NCI-H2227 (cell line): ENCODE data around the gene SLC7A8.

ENCODE experiments used
- DNase-seq: peaks from one replicate; lab custom pipeline; 2025; ENCODE audit not compliant: unreplicated experiment; lab: John Stamatoyannopoulos, UW

The SLC7A8 gene

DNA sequence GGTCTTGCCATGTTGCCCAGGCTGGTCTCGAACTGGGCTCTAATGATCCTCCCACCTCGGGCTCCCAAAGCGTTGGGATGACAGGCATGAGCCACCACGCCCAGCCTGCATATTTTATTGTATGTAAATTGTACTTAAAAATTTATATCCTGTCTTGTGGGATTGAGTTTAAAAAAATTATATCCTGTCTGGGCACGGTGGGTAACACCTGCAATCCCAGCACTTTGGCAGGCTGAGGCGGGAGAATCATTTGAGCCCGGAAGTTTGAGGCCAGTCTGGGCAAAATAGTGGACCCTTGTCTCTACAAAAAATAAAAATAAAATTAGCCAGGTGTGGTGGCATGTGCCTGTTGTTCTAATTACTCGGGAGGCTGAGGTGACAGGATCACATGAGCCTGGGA lies 50.5 kb downstream of the SLC7A8 start:
- DNase-seq, result no peak

DNA sequence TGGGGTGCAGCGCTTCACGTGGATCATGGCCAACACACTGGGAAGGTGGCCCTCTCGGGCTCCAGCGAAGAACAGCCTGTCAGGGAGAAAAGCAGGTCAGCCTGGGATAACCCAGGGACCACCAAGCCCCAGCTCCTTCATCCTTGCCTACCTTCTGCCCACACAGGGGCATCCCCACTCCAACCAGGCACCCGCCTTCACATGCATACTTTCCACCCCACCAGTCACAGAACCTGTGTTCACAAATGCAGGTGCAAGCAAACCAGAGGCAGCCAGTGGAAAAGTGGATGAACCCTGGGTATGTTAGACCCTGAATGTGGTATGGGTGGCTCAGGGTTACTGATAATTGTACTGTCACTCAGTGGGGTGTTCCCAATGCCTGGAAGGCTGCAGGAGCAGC lies 52.0 kb downstream of the SLC7A8 start:
- no peak for DNase-seq

DNA sequence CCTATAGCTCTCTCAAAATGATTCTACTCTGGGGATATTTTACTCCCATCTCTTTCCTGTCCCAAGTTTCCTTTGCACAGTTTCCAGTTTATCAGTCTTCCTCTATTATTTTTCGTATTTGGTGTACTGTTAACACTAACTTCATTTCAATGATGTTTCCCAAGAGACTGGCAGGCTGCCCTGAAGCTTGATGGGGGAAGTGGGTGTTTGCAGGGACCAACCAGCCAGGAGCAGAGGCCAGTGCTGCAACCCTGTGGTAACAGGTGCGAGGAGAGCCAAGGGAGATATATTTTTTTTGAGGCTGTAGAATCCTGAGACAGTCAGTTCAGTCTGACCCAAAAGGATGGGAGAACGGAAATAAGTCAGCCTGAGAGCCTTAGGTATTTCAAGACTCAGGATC lies 52.6 kb downstream of the SLC7A8 start:
- no peak for DNase-seq

DNA sequence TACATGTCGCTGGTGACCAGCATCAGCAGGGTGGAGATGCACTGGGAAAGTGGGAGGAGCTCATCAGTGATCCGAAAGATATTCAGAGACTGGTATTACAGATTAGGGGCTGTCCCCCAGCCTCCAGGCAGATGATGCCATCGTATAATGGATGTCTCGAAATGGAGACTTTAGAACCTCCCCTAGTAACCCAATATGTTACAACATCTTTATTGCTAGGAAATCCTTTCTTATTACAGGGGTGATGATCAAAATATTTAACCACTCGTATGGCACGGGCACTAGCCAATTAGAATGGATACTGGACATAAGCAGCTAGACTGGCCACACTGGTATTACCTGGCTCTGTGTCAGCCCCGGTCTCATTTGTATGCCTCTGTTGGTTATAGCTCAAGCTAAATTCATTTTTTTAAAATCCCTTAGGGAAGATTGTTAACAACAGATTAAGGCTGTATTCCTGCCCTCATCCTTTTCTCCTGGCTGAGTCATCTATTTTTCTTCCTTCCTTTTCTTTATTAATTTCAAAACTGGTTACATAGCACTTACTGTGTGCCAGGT lies 53.6 kb downstream of the SLC7A8 start:
- DNase-seq, result no peak

DNA sequence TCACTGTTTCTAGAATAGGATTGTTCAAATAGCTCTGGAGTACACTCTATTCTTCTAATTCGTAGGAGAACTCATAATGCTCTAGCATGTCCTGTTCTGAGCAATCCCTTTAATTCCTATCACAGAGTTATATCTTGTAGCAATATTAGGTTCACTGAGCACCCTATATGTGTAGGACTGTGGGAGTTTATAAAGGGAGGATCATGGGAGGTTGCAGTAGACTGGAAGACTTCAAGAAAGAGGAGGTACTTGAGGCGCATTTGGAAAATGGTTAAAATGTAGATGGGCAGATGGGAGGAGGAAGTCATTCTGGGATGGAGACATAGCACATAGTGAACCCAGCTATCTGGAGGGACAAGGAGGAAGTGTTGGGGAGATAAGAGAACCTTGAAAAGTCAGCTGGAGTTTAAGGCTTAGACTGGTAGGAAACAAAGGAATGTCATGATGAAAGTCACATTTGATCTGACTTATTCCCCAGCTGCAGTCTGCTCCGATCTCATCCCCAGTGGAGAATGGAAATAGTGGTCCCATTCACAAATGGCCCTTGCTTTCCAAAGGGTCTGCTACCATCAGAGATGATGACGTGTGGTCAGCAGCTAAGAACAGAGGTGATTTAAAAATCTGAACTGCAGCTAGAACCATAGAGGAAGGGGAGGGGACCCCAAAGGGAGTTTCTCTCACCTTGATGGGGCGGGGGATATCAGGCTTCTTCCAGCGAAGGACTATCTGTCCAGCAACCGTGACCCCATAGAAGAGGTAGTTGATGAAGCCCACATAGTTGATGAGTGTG lies 54.3 kb downstream of the SLC7A8 start:
- DNase-seq, result no peak

DNA sequence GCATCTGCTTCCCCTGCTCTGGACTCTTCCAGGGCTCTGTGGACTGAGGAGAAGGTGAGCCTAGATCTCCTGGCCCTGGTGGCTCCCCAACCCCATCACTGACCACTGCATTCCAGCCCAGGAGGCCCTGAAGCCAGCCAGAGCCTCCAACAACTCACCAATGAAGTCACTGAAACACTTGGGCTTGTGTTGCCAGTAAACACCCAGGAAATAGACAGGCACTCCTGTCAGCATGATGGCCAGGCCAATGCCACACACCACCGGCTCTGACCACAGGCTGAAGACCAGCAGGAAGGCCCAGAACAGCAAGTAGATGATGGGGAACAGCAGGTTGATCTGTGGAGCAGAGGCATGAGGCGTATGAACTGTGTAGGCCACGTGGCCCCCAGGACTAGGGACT lies 55.6 kb downstream of the SLC7A8 start:
- DNase-seq, result no peak

DNA sequence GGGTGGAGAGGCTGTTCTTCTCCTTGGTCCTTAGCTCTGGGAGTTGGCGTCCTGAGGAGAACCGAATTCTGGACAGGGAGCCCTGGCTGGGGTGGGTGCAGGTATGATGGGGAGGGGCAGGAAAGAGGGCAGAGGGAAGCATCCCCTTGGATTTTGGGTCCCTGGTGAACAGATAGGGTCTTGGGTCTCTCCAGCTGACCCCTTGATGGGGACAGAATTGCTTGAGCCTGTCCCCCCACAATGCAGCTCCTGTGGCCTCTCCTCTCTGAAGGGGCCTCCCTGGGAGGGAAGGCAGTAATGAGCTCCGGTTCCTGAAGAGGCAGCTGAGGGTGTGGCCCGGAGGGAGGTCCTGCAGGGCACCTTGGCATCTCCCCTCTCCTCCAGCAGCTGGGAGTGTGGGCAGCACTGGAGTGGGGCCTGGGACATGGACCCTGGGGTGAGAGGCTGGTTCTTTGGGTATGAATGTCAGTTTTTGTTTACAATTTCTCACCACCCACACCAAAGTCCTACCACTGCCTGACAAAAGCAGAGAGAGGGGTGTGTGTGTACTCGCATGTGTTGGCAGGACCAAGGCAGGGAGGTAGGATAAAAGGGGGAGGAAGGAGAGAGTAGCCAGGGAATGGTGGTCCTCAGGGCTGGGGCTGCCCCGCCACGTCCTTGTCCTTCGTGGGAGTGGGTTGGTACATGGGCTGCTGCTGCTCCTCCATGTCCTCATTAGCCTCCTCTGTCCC lies 56.7 kb downstream of the SLC7A8 start:
- no peak for DNase-seq

DNA sequence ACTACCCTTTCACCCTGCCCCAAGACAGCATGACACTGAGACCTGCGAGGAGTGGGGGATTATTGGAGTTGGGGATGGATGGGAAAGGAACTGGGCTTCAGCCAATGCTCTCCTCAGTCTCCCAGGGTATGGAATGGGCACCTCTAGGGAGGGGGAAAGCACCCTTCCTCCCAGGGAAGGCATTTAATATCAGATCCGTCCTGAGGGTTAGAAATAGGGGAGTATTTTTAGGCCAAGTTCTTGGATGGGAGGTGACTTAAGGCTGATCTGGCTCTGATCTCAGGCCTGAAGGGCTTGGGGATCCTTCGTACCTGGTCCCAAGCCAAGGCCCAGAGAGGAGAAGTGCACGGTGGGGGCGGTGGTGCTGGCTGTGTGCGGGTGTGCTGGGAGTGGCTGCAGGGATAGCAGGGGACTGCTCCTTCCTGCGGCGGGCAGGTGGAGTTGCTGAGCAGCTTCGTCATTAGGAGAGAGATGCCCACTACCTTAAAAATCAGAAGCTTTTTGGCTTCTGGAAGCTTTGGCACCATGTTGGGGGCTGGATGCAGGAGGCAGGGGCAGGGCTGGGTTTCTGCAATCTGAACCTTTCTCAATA lies 57.4 kb downstream of the SLC7A8 start:
- no peak for DNase-seq

DNA sequence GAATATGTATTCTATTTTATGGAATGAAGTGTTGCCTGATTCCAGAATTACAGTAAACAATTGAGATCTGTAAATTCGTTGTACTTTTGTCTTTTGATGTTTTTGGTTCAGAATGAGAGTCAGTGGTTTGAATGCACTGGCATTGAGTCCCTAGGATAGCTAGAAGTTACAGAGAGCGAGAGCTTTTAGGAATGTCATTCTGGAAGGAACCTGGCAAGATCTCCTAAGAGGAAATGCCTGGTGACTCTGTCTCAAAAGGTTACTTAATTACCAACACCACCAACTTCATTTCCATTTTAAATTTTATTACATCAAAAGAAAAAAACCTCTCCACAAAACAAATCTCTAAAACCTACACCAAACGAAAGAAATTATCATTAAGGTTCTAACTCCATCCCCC lies 58.4 kb downstream of the SLC7A8 start:
- DNase-seq, result no peak

DNA sequence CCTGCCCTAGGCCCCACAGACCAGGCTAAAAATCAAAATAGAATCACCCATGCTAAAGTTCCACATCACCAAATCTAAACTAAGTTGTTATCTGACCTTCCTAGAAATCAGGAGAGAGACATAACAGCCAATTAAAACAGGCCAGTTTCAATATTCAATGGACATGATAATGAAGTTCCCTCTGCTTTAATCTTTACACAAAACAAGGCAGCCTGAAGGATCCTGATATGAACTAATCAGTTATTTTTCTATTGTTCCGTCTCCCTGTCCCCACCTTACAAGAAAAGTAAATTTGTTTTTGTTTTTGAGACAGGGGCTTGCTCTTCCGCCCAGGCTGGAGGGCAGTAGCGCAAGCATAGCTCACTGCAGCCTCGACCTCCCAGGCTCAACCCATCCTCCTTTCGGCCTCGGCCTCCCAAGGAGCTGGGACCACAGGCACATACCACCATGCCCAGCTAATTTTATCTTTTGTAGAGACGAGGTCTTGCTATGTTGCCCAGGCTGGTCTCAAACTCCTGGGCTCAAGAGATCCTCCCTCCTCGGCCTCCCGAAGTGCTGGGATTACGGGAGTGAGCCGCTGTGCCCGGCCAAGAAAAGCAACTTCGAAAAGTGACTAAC lies 59.0 kb downstream of the SLC7A8 start:
- DNase-seq, result no peak

DNA sequence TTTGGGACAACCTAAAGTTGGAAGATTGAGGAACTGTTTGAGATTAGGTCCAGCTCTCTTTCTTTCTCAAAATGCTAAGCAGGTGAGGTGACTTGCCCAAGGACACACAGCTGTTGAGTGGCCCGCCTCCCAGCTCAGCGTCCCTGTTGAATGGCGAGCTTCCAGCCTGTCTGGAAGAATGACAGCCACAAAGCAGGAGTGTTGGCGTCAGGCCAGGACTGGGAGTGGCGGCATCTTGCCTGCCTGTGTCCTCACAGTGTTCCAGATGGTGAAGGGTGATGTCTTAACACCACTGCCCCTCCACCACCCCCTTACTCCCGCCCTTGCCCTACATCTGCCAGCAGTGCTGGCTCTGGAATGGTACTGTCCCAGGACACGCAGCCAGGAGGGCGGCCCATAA lies 60.0 kb downstream of the SLC7A8 start:
- DNase-seq, result peak; percentile 72

DNA sequence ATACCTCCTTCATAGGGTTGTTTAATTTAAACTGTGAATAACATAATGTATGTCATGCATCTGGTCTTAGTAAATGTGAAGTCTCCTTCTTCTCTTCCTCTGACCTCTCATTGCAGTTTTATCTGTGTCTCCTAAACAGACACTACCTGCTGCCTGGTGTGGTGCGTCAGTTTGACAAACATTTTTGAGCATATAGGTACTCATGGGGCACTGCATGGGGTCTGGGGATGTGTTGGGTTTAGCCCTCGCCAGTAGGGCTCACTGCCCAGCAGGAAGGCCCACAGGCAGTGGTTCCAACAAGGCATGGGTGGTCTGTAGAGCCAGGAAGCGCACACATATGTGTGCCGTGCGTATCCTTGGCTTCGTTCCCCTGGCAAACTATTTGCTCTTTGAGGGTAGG lies 61.4 kb downstream of the SLC7A8 start:
- no peak for DNase-seq

DNA sequence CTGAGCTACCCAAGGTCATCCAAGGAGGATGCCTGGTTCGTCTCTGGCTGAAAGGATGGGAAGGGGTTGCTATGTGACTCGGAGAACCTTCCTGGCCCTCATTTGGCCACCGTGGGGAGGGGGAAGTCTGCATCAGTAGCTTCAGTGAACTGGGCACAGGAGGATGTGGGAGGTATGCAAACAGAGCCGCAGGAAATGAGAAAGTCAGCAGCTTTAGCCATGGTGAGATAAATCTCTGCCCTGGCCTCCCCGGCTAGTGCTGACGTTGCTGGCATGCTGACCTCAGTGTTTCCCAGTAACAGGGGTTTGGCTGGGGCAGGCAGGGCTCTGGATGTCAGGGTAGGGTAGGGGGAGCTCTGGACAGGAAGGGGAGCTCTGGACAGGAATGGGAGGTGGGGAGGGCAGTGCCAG lies 62.1 kb downstream of the SLC7A8 start:
- no peak for DNase-seq

DNA sequence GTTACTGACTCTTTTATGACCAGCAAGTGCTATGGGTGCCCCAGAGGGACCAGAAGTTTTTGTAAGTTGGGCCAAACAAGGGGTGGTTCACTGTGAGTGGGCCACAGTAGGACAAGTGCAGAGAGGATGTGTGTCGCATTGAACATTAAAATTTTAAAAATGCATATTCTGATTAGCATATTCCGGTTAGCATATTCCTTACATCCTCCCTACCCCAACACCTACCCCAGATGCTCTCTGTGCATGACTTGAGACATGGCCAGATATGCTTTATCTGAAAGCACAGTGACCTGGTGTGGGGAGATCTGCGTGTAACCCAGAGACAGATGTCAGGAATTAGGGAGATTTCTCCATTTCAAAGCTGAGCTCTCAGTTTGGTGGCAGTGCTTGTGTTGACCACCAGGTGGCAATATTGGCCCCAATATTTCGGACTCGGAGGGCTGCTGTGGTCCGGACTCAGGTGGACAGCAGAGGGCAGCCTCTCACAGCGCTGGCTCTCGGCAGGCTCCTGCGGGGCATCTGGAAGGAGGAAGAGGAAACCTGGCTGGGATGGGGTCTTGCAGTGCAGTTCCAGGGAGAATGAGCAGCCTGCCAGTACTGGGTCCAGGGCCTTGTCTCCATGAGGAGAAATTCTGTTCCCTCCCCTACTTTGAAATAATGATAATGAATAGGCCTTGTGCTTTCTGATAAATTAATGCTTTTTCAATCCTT lies 62.8 kb downstream of the SLC7A8 start:
- peak; percentile 92 for DNase-seq

DNA sequence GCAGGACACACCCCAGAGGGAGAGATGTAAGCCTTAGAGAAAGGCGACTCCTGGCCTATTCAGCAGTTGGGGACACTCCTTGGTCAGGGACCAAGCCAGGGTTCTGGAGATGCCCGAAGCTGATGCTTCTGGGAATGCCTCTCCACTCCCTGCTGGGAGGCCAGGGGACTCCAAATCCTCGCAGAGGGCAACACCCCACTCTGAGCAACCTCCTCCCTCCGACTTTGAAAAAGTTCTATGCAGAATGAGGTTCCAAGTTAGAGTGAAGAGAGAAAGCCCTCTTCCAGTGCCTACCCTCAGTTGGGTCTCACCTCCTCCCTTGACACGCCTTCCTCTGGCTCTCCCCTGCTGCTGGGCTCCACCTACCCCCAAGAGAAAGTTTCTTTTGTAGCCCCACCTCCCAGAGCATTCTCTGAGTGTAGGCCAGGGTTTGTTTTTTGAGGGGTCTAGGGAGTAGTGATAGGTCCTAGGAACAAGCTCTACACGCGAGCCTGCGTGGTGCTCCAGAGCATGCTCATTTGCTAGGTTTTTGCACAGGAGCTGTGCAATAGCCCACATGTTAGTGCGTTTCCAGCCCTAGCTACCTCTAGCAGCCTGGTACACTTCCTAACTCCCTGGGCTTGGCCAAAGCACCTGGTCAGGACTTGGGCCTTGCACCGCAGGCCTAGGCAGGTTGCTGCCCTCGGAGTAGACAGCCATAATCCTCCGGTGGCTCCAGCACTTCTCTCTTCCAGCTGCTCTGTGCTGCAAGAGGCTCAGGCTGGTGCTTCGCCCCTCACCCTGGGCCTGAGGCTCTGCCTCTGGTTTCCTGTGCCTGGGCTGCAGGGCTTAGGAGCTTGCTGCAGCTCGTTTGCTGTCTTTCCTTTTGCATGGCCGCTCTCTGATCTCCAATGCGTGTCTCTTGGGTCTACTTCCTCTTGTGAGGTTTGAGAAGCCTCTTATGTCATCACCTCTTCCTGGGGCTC lies 63.8 kb downstream of the SLC7A8 start:
- DNase-seq, result no peak

DNA sequence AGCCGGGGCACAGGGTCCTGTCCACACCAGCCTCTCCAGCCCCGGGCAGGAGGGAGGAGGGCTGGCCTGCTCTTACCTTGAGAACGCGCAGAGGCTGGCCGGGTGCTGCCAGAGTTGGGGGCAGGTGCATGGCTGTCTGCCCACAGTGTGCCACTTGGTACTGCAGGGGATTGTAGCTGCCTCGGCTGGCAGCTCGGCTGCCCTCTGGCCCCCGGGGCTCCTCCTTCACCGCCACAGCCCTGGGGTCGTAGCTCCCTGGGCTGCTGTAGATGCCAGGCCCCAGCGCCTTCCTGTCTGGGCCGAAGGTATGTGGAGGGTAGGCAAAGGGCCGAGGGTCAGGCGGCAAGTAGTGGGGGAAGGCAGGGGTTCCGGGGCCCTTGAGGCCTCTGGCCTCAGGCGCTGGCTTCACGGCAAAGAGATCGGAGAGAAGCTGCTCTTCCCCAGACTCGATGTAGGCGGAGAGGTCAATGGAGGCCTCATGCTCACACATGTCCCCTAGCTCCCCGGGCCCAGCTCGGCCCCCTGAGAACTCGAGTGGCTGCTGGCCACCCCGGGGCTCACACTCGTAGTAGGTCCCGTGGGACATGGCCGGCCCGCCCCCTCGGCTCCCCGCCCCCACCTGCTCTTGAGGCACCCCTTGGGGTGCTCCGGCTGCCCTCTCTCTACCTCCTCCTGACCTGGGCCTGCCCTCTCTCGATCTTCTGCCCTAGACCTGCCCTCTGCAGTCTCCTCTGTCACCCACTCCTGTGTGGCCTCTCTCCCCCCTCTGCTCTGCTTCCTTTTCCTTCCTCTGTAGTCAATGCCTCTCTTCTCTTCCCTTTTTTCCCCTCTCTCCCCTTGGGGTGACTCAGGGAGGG lies 64.7 kb downstream of the SLC7A8 start, which contains the start of gene CEBPE:
TSS of gene CEBPE (minus strand) at position 750 of the 857 bp plus-strand sequence. CDS start at position 586, 164 bp downstream.
- DNase-seq, result no peak

DNA sequence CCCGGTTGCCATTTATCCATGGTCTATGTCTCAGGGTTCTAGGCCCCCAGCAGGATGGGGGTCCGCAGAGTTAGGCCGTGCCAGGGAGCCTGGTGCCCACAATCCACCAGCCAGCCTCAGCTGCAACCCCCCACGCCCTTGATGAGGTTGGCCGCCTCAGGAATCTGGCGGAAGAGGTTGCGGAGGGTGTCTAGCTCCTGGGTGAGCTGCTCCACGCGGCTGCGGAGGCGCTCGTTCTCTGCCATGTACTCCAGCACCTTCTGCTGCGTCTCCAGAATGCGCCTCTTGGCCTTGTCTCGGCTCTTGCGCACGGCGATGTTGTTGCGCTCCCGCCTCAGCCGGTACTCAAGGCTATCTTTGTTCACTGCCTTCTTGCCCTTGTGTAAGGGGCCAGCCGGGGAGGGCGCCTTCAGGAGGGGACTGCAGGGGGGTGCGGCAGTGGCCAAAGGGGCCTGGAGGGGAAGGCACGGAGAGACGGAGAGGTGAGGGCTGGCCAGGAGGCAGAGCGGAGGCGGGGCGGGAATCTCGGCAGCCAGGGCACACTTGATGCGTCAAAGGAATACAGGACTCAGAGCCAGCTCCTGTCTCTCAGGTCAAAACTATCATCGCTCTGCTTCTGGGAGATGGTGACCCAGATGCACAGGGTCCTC lies 66.0 kb downstream of the SLC7A8 start:
- no peak for DNase-seq

DNA sequence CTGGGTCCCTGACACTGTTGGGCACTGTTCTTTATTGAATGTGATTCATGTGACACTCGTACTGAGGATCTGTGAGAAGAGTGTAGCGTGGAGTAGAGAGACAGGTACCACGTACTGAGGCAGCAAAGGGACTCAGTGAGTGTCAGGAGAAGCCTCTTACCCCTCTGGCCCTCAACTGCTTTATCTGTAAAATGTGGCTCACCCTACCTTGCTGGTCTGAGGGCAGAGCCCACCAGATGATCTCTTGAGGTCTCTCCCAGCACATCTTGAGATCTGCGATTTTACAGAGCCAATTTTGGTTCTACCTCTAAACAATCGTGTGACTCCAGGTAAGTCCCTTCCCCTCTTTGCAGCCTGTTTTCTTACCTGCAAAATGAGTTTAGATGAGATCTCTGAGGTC lies 67.5 kb downstream of the SLC7A8 start:
- DNase-seq, result no peak
